CD4-positive, alpha-beta T cell treated with Interleukin-6 at 100 ng/mL for 8 hours (primary cell): Measurements from ENCODE around the gene MAP3K7.
"Not testable (repeated sequence)": the region's sequence is repeated elsewhere in the genome, so short reads cannot be mapped to it uniquely, and the experiment has no call there.

Experiments
- DNase-seq: peaks from one replicate; pipeline ENCODE4 v3.0.0-alpha.2; 2020; ENCODE audit warnings: mixed read lengths, low spot score

Gene MAP3K7

DNA sequence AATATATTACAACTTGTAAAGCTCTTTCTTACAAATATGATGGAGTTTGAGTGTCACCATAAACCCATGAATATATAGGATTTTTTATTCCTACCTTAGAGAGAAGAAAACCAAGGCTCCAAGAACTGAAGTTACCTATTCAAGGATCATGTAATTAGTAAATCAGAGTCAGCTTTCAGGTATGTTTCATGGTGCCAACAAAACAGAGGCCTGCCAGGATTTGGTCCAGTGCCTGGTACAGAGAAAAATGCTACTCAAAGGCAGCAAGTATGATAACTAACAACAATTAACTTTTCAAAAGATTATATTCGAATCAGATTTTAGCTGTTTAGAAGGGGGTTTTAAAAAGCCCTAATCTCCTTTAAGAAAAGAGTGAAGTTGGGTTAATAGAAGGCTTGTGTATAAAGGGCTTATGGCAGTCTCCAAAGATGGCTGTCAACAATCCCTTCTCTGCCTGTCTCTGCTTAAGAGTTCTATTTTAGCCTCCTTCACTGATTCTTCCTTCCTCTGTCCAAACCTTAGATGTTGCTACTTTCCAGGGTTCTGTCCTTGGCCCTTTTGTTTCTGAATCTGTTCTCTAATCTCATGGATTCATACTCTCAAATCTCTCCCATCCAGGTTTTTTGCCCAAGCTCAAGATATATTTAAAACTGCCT, 7.8 kb downstream of the MAP3K7 start:
- DNase-seq: no peak

- no peak for DNase-seq
Measured at GRCh38 chr6:90575267-90575666, 11.6 kb downstream of the MAP3K7 start.

GRCh38 chr6:90574610-90575009, 12.3 kb downstream of the MAP3K7 start:
- DNase-seq: no peak

- no peak for DNase-seq
Measured at GRCh38 chr6:90573624-90574023, 13.2 kb downstream of the MAP3K7 start.

DNA sequence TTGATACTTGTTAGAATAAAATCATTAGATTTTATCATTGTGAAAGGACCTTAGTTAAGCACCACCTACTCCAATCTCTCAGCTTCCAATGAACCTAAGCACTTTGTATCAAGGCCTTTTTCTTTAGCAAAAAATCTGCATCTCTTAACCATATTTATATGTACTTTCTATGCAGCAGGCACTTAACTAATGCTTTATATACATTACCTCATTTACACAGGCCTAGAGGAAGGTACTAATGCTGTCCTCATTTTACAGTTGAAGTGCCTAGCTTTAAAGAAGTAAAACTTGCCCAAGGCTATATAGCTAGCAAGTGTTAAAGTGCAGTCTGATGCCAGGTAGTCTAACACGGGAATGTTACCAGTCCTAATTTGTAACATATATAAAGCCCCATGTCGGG, 14.0 kb downstream of the MAP3K7 start:
- DNase-seq: no peak

DNA sequence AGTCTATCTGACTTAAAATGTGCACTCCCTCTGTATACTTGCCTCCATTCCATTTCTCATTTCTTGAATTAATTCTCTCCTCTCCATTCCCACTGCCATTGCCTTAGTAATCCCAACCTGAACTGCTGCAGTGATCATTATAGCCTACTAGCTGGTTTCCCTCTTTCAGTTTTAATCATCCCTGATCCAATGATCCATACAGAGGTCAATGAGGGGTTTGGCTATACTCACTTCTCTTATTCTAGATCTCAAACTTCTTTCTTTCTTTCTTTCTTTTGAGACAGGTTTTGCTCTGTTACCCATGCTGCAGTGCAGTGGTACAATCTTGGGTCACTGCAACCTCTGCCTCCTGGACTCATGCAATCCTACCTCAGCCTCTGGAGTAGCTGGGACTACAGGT, 17.6 kb downstream of the MAP3K7 start:
- DNase-seq: no peak

DNA sequence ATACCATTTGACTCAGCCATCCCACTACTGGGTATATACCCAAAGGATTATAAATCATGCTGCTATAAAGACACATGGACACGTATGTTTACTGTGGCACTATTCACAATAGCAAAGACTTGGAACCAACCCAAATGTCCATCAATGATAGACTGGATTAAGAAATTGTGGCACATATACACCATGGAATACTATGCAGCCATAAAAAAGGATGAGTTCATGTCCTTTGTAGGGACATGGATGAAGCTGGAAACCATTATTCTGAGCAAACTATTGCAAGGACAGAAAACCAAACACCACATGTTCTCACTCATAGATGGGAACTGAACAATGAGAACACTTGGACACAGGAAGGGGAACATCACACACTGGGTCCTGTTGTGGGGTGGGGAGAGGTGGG, 19.2 kb downstream of the MAP3K7 start:
- DNase-seq: not testable (repeated sequence)

GRCh38 chr6:90562341-90562740, 24.5 kb downstream of the MAP3K7 start:
- DNase-seq: not testable (repeated sequence)

DNA sequence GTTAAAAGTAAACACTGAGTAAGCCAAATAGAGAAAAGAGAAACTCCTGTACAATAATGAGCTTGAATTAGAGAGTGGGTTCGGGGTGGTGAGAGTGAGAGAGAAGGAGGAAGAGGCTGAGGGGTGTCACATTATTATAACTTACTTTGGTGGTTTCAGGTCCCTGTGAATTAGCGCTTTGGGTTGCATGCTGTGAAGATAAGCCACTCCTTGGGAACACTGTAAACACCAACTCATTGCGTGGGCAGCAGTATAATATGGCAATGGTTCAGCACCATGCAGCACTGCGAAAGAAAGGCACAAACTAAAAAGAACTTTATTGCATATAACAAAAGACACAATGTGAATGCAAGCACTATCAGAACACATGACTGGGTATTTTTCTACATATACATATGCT, 26.9 kb downstream of the MAP3K7 start:
- DNase-seq: no peak

- no peak for DNase-seq
Measured at GRCh38 chr6:90557006-90557405, 29.9 kb downstream of the MAP3K7 start.

- no peak for DNase-seq
Measured at GRCh38 chr6:90547991-90548390, 38.9 kb downstream of the MAP3K7 start.

GRCh38 chr6:90547079-90547478, 39.8 kb downstream of the MAP3K7 start:
- DNase-seq: no peak

DNA sequence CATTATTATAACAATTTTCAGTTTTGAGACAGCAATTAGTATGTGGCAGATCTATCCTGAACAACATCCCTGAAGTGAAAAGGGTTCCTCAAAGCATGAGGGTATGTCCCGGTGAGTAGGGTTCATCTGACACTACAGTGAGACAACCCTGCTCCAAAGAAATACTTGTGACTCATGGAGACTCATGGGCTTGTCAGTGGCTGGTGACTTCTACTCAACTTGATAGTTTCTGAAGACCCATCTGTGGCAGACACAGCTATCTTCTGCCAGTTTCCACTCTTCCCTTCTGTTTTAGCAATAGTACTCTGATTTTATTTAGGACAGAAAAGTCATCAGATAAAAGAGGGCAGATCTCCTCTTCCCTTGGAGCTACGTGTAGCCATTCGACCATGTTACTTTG, 41.4 kb downstream of the MAP3K7 start:
- no peak for DNase-seq

- DNase-seq: no peak
Measured at GRCh38 chr6:90544741-90545140, 42.1 kb downstream of the MAP3K7 start.

GRCh38 chr6:90544081-90544480, 42.8 kb downstream of the MAP3K7 start:
- DNase-seq: no peak

- DNase-seq: no peak
Measured at GRCh38 chr6:90541221-90541620, 45.7 kb downstream of the MAP3K7 start.

DNA sequence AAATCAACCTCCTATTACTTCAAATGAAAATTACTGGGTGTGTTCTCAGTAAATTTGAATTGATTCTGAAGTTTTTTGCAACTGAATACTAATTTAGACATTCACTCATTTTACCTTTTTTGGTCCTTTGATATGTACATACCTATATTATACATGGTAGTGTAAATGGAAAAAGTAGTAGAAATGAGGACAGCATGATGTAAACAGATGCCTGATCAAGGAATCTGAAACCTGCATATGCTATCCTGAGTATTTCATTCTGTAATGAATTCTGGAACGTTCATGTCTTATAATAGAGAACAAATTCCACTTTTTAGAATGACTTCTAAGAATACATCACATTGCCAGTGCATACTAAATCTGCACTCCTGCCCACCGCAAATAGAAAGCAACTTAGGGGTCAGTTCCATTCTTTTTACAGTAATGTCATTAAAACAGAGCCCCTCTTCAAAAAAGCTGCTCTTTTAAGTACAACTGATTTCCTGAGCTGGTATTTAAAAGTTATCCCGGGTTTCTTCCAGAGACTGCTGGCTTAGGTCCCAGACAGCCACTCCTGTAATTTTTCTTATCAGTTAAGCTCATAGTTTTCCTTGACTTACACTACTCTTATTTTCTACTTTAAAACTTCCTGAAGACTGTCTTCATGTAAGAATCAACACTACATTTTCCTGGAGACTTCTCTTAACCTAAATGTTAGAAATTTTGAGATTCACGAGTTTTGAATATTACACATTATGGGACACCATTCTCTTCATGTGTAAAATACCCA, 48.4 kb downstream of the MAP3K7 start:
- DNase-seq: no peak

DNA sequence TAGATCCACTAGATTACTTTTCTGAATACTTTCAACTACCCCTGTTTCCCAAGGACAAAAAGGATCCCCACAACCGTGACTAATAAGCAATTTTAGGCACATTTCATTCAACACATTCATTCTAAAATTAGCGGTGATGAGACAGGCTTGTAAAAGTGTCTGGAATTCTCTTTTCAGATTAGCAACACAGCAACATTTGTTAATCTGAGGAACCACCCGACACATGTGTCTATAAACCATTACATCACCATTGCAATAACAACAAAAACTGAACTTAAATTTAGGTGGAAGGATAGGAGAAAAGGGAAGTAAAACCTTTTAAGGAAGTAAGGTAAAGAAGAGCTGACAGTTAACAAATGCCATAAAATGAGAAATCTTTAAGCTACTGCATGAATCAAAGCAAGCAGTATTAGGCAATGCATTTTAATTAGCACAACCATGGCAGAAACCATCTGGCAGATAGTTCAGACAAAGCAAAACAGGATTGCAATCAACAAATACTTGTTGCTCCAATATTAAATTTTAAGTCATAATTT, 49.1 kb downstream of the MAP3K7 start:
- no peak for DNase-seq

DNA sequence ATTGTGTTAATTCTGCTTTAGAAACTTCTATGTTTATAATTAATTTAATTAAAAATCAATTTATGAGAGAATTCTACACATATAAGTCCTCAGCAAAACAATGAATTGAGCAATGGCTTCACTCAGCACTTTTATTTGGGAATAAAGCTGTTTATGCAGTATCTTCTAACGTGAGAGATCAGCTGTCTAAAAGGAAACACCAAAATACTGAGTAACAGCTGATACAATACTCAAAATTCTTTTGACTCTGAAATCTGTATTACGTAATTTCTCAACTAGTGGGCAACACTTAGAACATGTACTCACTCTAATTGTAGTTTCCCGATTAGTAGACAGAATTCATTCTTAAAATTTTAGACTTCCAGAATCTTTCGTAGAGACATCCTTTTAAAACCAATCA, 49.8 kb downstream of the MAP3K7 start:
- DNase-seq: no peak

DNA sequence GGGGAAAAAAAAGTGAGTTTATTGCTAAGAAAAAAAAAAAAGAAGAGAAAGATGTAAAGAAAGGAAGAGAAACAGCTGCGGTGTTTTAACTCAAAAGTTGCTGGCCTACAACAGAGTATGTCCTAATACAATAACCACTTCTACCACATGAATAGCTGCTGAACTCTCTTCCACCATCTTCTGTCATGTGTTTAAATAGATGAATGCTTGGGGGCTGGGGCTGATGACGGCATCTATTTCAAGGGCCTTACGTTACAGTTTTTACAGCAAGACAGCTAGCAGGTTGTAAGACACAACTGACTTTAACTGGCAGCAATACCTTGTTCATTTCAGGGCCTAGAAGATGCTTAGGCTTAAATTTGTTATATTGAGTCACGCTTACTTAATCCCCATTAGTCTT, 50.4 kb downstream of the MAP3K7 start:
- no peak for DNase-seq

DNA sequence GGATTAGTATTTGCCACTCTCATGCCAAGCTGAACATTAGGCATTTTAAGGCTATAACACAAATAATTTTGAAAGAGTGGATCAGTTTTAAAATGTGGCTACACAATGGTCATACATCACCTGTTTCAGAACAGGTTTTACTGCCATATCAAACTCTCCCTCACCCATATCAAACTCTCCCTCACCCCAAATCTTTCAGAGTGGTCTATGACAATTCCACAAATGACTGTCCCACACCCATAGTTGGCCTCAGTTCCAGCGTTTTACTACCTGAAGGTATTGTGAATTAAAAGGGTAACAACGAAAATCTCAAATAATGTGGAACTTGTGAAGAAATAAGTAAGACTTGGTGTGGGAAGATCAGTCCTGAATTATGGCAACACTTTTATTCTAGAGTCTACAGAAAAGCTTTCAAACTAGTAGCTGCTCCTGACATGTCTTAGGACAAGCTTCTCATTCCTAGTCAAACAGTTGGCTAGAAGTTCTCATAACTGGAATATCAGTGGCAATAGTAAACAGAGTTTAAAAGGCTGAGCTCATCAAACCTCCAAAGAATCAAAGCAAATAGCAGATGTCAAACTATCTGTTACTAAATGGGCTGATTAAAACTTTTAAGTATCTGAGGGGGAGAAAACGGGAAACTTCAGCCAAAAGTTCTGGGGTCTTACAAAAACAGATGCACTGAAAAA, 52.4 kb downstream of the MAP3K7 start:
- no peak for DNase-seq

DNA sequence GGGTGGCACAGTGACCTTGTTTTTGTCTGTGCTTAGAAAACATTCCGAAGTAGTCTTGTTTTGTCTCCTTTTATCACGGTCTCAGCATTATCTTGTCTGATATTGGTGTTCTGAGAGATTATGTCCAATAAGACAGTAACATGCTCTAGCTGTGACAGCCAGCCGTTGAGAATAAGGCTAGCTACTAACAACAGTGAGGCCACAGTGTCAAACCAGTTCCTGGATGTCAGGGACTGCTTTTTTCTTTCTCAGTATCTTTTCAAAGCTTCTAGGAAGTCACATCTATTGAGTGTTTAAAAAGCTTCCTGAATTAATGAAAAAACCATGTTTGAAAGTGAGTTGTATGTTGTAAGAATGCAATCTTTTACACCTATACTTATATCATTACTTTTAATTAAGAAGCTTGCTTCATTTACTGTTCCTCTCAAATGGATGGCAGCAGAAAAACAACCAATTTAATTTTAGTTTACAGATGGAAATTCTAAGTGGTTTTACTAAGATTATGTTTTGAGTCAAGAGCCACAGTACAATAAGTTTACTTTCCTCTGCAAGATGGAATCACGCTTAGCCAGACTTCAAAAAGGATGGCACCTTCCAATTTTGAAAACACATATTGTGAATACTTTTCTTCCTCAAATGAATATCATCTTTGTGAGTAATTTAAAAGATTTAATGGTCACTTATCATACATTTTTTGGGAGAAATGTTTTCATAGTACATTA, 53.1 kb downstream of the MAP3K7 start:
- no peak for DNase-seq
